HepG2 (cell line): ENCODE results near the gene SCIN. TPM values are rescaled to one million over a fixed set of nuclear protein-coding genes. Genes with fewer than 3 reads are reported as not detected.
A peak's percentile ranks its signal among the peaks of the same experiment; 100 is the strongest.

Experiments
- CEBPB ChIP-seq: IDR thresholded peaks from 2 replicates; pipeline ENCODE4 v1.6.1; 2011; ENCODE audit warnings: low read depth, low read length, improper control_type of control experiment, borderline replicate concordance
- GMEB1 ChIP-seq: sonication (generic); formaldehyde crosslinking; IDR thresholded peaks from 2 replicates; pipeline ENCODE4 v1.5.1; 2020; ENCODE audit warnings: missing genetic modification reagents, mild to moderate bottlenecking, borderline replicate concordance
- KIAA2018 ChIP-seq: sonication (generic); formaldehyde crosslinking; IDR thresholded peaks from 2 replicates; pipeline ENCODE4 v1.5.0; 2020; ENCODE audit warnings: mild to moderate bottlenecking, missing genetic modification reagents, borderline replicate concordance
- NFYC ChIP-seq: IDR thresholded peaks from 2 replicates; pipeline ENCODE4 v1.6.1; 2016; ENCODE audit warnings: missing genetic modification reagents, missing compliant biosample characterization
- RNF219 ChIP-seq: sonication (generic); formaldehyde crosslinking; IDR thresholded peaks from 2 replicates; pipeline ENCODE4 v1.5.0; 2020; ENCODE audit warnings: mild to moderate bottlenecking, missing genetic modification reagents
- SP1 ChIP-seq, 2 experiments: fragments of 450-650 bp in 1 of 2; sonication (generic) in 1 of 2; formaldehyde crosslinking in 1 of 2; IDR thresholded peaks; 2 replicates each; pipeline versions ENCODE4 v1.4.0 to v1.6.1; 2016 to 2020; ENCODE audit warnings: missing genetic modification reagents in 1 of 2
- TAF1 ChIP-seq: sonication (generic); formaldehyde crosslinking; IDR thresholded peaks from 2 replicates; pipeline ENCODE4 v1.4.0; 2020; ENCODE audit warnings: missing genetic modification reagents
- ZBTB2 ChIP-seq: sonication (generic); formaldehyde crosslinking; IDR thresholded peaks from 2 replicates; pipeline ENCODE4 v1.8.0; 2022; ENCODE audit warnings: low read depth, missing genetic modification reagents
- ZBTB39 ChIP-seq: sonication (generic); formaldehyde crosslinking; IDR thresholded peaks from 2 replicates; pipeline ENCODE4 v1.5.0; 2020; ENCODE audit warnings: missing genetic modification reagents
- ZNF124 ChIP-seq: sonication (generic); formaldehyde crosslinking; IDR thresholded peaks from 2 replicates; pipeline ENCODE4 v1.4.0; 2020; ENCODE audit warnings: missing genetic modification reagents
- ZNF263 ChIP-seq: sonication (generic); formaldehyde crosslinking; IDR thresholded peaks from 2 replicates; pipeline ENCODE4 v1.4.0; 2020; ENCODE audit warnings: missing genetic modification reagents
- polyA plus RNA-seq, 8 experiments: library from polyadenylated mRNA; depleted of rRNA in 3 of 8; stranded (reverse) in 7 of 8; unstranded in 1 of 8; fragments of >200 nt; fragmentation: Illumina TruSeq in 4 of 8; extraction: Trizol in 4 of 8; gene quantifications; 2 replicates each; pipeline versions ENCODE4 v1.2.1 to v1.2.3, GENCODE V29; 2011 to 2016; ENCODE audit warnings: low read depth in 4 of 8, missing spikeins in 1 of 8, mixed read lengths in 1 of 8; ENCODE audit not compliant: insufficient read depth in 1 of 8
- total RNA-seq, 5 experiments: library from RNA; depleted of rRNA; stranded (reverse); fragments of >200 nt; fragmentation: Illumina TruSeq; extraction: Trizol; gene quantifications; 2 replicates each; pipeline ENCODE4 v1.2.3, GENCODE V29; 2016; ENCODE audit warnings: low read depth in 1 of 5

Gene SCIN
- total and polyA plus RNA-seq, 2 of the 13 experiments (the other 11 are each of a cell fraction or from before 2014, with no cell fraction given) = not detected

- TF ChIP-seq ZBTB39 (CRISPR knock-in tag) (no peak), GMEB1 (peak; percentile 55; the same call in 1 of the 2 replicates), TAF1 (CRISPR knock-in tag) (peak; percentile 98), KIAA2018 (CRISPR knock-in tag) (0 out of 2 replicates have a peak, but pooled peaks have one; percentile 63), NFYC (CRISPR knock-in tag) (peak; percentile 96), CEBPB (no peak), RNF219 (peak; percentile 62; the same call in 1 of the 2 replicates), SP1 (IDR thresholded peaks at IDR 0.05) (no peak), SP1 (CRISPR knock-in tag; IDR thresholded peaks at IDR 0.05) (peak; percentile 70), ZBTB2 (CRISPR knock-in tag) (no peak), ZNF124 (CRISPR knock-in tag) (peak; percentile 30), ZNF263 (CRISPR knock-in tag) (0 out of 2 replicates have a peak, but pooled peaks have one; percentile 4)
Measured at GRCh38 chr7:12686891-12687717, 116.6 kb downstream of the SCIN start, which contains the start of gene ARL4A (continued).
